GM06990 (cell line): Measurements from ENCODE around the gene ADCY9.

Source experiments
- DNase-seq: peaks from one replicate; pipeline ENCODE4 v3.0.0-alpha.2; 2011; ENCODE audit not compliant: insufficient read length; ENCODE audit errors: extremely low read depth
- H3K27me3 ChIP-seq: replicated peaks from 2 replicates; pipeline ENCODE4 v1.6.0; 2011; ENCODE audit warnings: low read length; ENCODE audit not compliant: control insufficient read depth, insufficient read depth
- H3K36me3 ChIP-seq: 2 replicates; pipeline ENCODE4 v1.5.1; 2011; ENCODE audit warnings: low read length; ENCODE audit not compliant: control insufficient read depth, insufficient read depth
- H3K4me3 ChIP-seq: replicated peaks from 2 replicates; pipeline ENCODE4 v1.5.1; 2011; ENCODE audit warnings: low read depth, mild to moderate bottlenecking, control low read depth, low read length
- CTCF ChIP-seq: IDR thresholded peaks from 2 replicates; pipeline ENCODE4 v1.5.1; 2011; ENCODE audit warnings: low read length, control low read depth, mild to moderate bottlenecking, inconsistent platforms; ENCODE audit not compliant: insufficient read depth, poor library complexity, severe bottlenecking

The ADCY9 gene

GRCh38 chr16:4138713-4139112, 22.5 kb upstream of the ADCY9 start:
- H3K4me3 ChIP-seq: no peak overlapping the region
- H3K36me3 ChIP-seq: no peaks in the 10 kb centered on the region
- no peaks in the 10 kb centered on the region for H3K27me3 ChIP-seq
- DNase-seq: no peak
- no peak for TF ChIP-seq CTCF

- Histone ChIP-seq H3K4me3 (no peak overlapping the region), H3K27me3 (no peaks in the 10 kb centered on the region), H3K36me3 (no peaks in the 10 kb centered on the region)
- no peak for TF ChIP-seq CTCF
- no peak for DNase-seq
Measured at GRCh38 chr16:4137438-4137837, 21.2 kb upstream of the ADCY9 start.

DNA sequence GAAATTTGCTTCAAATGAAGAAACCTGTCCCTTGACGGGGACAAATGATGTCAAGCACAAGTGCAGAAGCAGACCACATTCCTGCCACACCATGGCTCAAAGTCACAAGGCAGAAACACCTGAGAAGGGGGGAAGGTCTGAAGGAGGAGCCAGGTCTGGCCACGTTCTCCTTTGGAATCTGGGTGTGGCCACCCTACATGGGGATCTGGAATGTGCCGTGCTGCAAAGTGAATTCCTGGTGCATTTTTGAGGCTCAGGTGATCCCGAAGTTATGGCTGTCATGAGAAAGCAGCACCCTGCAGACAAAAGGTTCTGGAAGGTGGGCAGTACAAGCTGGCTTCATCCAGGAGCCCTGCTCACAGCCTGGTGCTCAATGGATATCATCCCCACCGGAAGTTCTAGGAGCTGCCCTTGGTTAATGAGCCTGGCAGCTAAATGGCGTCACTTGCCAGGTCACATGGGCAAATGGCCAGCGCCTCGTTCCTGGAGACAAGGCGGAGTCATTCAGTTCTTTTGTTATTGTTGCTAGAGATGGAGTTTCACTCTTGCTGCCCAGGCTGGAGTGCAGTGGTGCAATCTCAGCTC, 20.1 kb upstream of the ADCY9 start:
- no peak for DNase-seq
- H3K36me3 ChIP-seq: no peaks in the 10 kb centered on the region
- H3K4me3 ChIP-seq: no peak overlapping the region
- no peak for TF ChIP-seq CTCF
- H3K27me3 ChIP-seq: no peaks in the 10 kb centered on the region

DNA sequence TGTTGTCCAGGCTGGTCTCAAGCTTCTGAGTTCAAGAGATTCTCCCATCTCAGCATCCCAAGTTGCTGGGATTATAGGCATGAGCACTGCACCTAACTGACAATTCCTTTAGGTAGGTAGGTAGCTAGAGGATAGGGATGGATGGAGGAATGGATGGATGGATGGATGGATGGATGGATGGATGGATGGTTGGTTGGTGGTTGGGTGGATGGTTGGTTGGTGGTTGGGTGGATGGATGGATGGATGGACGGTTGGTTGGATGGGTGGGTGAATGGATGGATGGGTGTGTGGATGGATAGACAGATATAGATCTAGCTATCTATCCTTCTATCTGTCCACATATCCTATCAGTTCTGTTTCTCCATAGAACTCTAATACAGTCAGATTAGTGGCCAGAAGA, 19.3 kb upstream of the ADCY9 start:
- no peak overlapping the region for H3K4me3 ChIP-seq
- no peaks in the 10 kb centered on the region for H3K27me3 ChIP-seq
- TF ChIP-seq CTCF: no peak
- DNase-seq: no peak
- H3K36me3 ChIP-seq: no peaks in the 10 kb centered on the region

GRCh38 chr16:4133897-4134372, 17.7 kb upstream of the ADCY9 start:
- H3K4me3 ChIP-seq: no peak overlapping the region
- no peaks in the 10 kb centered on the region for H3K27me3 ChIP-seq
- no peak for DNase-seq
- no peak for TF ChIP-seq CTCF
- no peaks in the 10 kb centered on the region for H3K36me3 ChIP-seq

DNA sequence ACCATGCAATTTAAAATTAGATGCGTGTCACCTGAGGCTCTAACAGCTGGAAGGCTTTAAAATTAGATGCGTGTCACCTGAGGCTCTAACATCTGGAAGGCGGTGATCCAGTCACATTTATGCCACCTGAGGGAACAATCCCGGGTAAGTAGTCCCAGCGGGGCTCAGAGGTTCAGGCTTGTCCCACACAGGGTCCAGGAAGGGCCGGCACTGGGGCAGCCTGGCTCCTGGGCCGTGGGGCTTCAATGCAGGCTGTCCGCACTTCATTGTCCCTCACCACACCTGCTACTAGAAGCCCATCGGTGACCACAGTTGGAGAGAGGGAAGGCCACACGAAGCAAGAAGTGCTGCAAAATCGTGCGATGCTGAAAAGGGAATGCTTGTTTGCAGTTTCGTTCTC, 15.4 kb upstream of the ADCY9 start:
- Histone ChIP-seq H3K27me3 (no peaks in the 10 kb centered on the region), H3K36me3 (no peaks in the 10 kb centered on the region), H3K4me3 (no peak overlapping the region)
- no peak for DNase-seq
- TF ChIP-seq CTCF: no peak
